Fibroblast of upper back skin (primary cell): Measurements from ENCODE around the gene GLIS2.

ENCODE experiments used
- DNase-seq: peaks from one replicate; pipeline ENCODE4 v3.0.0-alpha.2; 2013

Gene GLIS2

DNA sequence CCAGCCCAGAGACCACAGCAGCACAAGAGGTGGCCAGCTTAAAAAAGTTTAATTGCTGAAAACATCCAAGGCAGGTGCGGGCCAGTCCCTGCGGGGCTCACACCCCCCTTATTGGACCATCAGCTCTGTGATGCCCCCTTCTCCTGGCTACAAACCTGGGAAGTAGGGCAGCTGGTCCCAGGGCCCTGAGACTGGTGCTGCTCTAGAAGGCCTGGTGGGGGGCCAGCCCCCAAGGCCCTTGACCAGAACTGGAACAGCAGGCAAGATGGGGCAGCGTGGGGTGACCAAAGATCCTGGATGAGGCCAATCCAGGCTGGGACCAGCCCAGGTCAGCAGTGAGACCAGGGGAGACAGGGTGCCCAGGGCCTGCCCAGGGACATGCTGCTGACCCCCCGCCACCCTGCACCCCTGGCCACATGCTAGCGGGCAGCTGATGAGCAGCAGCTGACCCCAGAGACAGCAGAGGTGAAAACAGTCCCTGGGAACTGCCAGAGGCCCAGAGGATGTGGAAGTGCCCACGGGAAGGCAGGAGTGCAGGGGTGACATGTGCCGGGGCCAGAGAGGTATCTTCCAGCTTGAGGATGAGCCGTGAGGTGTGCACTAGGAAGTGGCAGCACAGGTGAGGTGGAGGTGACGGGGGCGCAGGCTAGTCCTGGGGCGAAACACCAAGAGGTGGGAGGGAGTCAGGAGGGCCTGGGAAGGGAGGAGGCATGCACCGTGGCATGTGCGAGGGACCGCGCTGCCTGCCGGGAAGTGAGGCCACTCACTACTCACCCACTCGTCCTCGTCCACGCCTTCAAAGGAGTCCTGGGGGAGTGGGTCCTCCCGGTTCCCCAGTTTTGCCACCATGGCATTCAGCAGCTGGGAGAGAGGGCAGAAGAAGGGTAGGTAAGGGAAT lies 38.9 kb downstream of the GLIS2 start:
- DNase-seq, result no peak

- no peak for DNase-seq
Observed at GRCh38 chr16:4356820-4357219, 41.0 kb downstream of the GLIS2 start.

DNA sequence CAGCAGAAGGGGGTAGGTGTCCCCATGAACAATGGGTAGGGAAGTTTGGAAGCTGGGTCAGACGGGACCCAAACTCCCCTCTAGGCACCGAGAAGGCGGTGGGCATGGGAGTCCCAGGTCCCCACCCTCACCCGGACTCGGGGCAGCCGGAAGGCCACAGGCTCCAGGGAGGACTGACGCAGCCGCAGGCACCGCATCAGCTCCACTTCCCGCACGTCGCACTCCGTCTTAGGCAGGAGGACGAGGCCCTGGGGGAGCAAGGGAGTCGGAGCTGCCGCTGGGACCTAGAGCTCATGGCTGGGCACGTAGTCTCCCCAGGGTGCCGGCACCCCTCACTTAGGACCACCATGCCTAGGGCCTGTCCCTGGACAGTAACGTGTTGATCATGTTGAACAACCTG lies 42.4 kb downstream of the GLIS2 start:
- DNase-seq, result no peak

DNA sequence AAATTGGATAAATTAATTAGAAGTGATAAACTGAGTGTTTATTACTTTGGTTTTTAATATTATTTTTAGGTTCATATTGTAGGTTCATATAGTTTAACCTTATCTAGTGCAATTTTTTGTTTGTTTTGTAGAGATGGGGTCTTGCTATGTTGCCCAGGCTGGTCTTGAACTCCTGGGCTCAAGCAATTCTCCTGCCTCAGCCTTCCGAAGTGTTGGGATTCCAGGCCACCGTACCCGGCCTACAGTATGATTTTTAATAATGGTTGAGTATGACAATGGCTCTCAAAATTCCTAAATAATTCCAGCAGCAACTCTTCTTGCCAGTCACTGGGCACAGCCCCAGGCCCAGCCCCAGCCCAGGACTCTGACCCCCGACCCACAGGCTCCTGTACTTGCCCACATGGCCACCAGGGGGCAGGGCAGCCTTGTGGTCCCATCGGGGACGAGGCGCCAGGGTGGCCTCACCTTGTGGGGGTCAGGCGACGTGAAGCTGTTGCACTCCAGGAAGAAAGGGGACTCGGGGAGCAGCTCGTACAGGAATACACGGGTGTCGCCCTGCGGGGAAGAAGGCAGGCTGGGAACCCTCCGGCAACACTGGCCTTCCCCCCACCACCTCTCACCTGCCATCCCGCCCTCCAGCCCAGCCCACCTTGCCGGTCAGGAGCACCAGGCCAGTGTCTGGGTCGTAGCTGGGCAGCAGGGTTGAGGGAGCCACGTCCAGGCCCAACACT lies 43.1 kb downstream of the GLIS2 start:
- DNase-seq, result no peak

- no peak for DNase-seq
Observed at GRCh38 chr16:4359914-4360313, 44.0 kb downstream of the GLIS2 start.

GRCh38 chr16:4360538-4361021 lies 44.7 kb downstream of the GLIS2 start:
- DNase-seq, result no peak

GRCh38 chr16:4361033-4361943 lies 45.4 kb downstream of the GLIS2 start:
- DNase-seq, result no peak

DNA sequence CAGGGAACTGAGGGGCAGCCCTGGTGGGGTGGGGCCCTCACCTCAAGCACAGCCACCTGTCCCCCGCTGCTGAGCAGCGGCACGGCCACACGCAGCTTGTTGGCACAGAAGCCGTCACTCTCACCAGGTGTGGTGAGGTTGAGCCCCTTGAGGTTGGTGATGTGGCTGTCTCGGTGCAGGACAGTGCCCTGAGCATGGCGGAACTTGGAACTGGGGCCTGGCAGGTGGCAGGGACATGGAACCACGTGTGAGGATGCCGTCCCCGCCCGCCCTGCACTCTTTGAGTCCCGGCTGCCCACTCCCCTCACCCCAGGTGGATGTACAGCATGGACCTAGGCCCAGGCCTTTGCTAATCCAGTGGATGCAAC lies 46.1 kb downstream of the GLIS2 start:
- no peak for DNase-seq

GRCh38 chr16:4362476-4363135 lies 46.7 kb downstream of the GLIS2 start:
- DNase-seq, result no peak

DNA sequence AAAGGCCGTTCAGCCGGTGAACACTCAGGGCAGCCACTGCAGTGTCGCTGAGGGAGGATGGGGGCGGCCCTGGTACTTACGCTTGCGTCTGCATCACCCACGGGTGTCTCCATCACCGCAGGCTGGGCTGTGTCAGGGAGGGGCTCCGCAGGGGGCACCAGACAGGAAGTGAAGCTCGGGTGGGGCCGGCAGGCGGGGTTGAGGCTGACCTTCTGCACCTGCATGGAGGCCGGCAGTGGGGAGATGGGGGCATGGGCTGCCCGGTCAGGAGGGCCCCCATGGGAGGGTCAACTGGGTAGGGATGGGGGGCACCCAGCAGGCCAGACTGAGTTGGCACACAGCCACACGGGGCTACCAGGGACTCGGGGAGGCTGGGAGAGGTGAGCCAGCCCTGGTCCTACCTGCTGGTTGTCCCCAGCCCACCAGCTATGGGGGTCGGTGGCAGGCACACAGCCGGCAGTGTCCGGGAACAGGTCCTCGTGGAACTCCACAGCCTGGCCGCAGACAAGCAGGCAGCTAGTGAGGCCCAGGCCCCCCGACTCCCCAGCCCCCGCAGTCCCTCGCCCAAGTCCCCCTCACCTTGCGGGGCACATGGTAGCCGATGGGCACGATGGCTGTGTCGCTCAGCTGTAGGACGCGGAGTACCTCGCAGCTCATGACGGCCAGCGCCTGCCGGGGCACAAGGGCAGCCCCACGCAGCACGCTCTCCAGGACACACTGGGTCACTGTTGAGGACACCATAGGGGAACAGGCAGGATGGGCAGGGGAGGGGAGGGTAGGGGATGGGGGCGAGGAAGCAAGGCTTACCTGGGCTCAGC lies 48.5 kb downstream of the GLIS2 start:
- no peak for DNase-seq

GRCh38 chr16:4365014-4365406 lies 49.1 kb downstream of the GLIS2 start:
- no peak for DNase-seq

DNA sequence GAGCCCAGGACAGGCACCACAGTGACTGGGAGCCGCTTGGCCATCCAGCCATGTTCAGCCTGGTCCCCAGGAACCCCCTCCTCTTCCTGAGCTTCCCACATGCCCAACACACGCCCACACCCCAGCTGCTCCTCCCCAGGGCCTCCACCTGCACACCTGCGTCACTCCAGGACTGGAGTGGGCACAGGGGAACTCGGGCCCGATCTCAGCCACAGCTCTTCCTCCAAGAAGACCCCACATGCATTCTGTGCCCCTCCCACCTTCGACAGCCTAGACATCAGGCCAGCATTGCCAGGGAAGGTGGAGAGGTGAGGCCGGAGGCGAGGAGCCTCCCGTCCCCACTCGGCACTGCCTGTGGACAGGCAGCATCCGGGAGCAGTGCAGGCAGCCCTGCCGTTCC lies 49.7 kb downstream of the GLIS2 start:
- no peak for DNase-seq

GRCh38 chr16:4366016-4366415 lies 50.1 kb downstream of the GLIS2 start:
- no peak for DNase-seq

- DNase-seq, result no peak
Observed at GRCh38 chr16:4367393-4367856, 51.6 kb downstream of the GLIS2 start.

DNA sequence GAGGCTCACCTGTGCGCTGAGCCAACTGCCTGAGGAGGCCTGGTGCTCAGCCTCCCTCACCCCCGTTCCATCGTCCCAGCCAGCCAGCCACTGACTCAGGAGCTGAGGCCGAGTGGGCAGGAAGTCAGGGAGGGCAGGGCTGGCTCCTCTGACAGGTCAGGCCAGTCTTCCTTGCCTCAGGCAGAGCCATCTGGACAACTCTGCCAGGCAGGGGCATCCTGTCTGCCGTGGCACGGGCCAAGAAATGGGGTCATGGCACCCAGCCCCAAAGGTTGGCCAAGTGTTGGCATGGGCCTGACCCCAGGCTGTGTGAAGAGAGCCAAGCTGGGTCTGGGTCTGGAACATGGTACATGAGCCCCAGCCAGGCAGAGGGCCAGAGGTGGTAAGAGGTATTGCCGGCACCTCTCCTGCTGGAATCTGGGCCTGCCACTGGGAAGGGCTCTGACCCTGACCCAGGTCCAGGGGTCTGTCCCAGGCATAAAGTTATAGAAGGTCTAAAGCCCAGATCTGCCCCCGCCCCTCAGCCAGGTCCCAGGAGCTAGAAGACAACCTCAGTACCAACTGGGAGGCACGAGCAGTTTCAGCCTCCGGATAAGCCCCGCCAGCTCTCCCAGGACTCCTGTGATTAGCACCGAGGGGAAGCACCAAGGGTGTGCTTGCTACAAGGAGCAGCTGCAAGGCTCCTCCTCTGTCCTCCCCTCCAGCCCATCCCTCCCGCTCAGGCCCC lies 53.3 kb downstream of the GLIS2 start:
- no peak for DNase-seq

- DNase-seq, result no peak
Observed at GRCh38 chr16:4370151-4370550, 54.3 kb downstream of the GLIS2 start.

- peak; percentile 85 for DNase-seq
Observed at GRCh38 chr16:4370570-4371356, 54.9 kb downstream of the GLIS2 start.

- DNase-seq, result peak; percentile 78
Observed at GRCh38 chr16:4371357-4372000, 55.6 kb downstream of the GLIS2 start, which contains the start of gene VASN. TSS of gene VASN (plus strand) at chr16:4371848. CDS start at chr16:4380878, 9,030 bp downstream.

GRCh38 chr16:4372001-4372577 lies 56.2 kb downstream of the GLIS2 start:
- DNase-seq, result no peak
